C4-2B (cell line): ENCODE results near the gene ENO3.

Source experiments
- ZFX ChIP-seq: fragments of 450-650 bp; IDR thresholded peaks from 2 replicates; pipeline ENCODE4 v1.6.1; 2017
- TF ChIP-seq, protein P1 (sequence below): fragments of 450-650 bp; conservative IDR thresholded peaks from 2 replicates; pipeline ENCODE4 v1.5.1; 2017; ENCODE audit warnings: mild to moderate bottlenecking

DNA sequence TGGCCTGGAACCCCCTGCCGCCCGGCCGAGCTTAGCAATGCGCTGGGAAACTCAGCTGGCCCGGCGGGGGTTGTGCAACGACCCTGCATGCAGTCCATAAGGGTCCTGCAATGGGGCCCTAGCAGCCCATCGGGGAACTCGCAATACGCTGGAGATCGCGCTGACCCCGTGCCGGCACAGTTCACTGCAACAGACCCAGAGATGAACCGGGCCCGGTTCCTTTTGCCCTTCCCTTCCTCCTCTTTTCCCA lies 11.4 kb upstream of the ENO3 start:
- TF ChIP-seq, protein P1, sequence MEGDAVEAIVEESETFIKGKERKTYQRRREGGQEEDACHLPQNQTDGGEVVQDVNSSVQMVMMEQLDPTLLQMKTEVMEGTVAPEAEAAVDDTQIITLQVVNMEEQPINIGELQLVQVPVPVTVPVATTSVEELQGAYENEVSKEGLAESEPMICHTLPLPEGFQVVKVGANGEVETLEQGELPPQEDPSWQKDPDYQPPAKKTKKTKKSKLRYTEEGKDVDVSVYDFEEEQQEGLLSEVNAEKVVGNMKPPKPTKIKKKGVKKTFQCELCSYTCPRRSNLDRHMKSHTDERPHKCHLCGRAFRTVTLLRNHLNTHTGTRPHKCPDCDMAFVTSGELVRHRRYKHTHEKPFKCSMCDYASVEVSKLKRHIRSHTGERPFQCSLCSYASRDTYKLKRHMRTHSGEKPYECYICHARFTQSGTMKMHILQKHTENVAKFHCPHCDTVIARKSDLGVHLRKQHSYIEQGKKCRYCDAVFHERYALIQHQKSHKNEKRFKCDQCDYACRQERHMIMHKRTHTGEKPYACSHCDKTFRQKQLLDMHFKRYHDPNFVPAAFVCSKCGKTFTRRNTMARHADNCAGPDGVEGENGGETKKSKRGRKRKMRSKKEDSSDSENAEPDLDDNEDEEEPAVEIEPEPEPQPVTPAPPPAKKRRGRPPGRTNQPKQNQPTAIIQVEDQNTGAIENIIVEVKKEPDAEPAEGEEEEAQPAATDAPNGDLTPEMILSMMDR, result no peak
- TF ChIP-seq ZFX, result peak; percentile 56; the same call in 1 of the 2 replicates
